NCI-H128 (cell line): ENCODE data around the gene SNAI3.

Source experiments
- DNase-seq: peaks from one replicate; lab custom pipeline; 2025; ENCODE audit not compliant: unreplicated experiment; lab: John Stamatoyannopoulos, UW

SNAI3 gene

GRCh38 chr16:88705801-88706228, 19.5 kb upstream of the SNAI3 start:
- no peak for DNase-seq

- DNase-seq: no peak
Observed at GRCh38 chr16:88705076-88705684, 18.9 kb upstream of the SNAI3 start.

GRCh38 chr16:88703486-88704309, 17.4 kb upstream of the SNAI3 start:
- DNase-seq: no peak

DNA sequence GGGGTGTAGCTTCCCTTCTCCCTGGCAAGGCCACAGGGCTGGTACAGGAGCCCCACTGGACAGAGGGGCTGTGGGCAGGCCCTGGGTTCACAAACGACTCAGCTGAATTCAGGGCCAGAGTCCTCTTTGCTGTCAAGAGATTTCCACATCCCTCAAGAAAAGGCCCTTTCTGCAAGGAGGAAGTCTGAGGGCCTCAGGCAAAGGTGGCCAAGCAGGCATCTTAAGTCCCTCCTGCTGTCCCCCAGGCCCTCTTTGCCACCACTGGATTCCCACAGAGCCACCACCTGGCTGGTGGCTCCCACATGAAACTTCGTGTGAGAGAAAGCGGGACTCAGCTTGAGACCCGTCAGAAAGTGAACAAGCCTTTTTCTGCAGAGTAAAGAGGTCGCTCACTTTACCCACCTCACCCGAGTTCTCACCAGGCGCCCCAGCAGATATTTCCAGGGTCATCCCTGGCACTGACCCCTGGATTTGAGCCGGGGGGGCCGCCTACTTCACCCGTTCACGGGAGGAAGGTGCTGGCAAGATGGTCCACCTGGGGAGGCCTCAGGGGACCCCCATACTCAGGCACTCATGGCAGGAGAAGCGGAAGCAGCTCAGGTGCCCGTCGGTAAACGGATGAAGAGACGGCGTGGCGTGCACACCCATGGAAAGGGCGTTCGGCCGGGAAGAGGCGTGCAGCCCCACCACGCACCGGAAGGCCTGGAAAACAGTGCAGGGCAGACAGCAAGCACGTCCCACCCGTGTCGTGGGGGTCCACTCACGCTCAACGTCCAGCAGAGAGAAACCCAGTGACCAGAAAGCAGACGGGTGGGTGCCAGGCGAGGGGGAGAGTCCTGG, 16.3 kb upstream of the SNAI3 start:
- no peak for DNase-seq

DNA sequence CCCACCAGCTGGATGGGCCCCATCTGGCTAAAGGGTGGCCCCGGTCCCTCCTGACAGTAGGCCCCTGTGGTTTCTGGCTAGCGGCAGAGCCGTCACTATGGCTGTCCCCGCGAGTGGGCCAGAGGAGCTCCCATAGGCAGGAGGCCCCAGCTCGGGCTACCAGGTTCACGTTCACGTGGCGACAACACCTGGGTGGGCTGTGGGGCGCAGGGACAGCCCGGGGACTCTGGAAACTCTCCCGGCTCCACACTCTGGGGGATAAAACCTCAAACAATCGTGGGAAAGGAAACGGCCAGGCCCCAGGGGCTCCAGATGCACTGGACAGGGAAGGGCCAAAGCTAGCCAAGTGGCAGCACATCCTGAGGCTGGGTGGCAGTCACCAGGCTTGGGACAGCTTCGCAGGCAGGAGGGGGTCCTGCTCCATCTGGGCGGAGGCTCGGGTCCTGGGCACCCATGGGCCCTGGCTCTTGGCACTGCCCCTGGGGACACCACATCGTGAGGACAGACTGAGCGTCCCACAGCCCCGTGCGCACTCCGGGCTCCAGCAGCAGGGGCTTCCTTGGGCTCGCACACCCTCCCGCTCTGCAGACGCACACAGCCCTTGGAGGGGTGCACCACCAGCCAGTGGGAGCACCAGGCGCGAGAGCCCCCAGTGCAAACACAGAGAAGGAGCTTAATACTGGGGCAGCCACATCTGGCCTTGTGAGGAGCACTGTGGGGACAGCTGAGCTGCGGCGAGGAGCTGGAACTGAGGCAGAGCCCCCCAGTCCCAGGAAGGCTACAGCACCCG, 15.5 kb upstream of the SNAI3 start:
- no peak for DNase-seq

GRCh38 chr16:88700636-88701482, 14.6 kb upstream of the SNAI3 start:
- no peak for DNase-seq

DNA sequence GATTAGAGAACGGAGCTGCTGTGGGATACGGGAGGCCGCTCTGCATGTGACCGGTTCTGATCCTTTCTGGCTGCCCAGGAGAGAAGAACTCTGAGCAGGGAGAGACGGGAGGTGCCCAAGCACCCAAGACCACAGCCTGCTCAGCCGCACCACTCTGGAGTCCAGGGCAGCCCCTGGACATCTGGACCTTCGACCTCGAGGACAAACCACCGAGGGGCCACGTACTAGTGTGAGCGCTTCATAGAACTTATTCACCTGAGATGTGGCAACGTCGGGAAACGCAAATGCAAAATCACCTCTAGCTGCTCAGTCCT, 14.0 kb upstream of the SNAI3 start:
- no peak for DNase-seq

GRCh38 chr16:88699180-88699579, 12.9 kb upstream of the SNAI3 start:
- DNase-seq: no peak

DNA sequence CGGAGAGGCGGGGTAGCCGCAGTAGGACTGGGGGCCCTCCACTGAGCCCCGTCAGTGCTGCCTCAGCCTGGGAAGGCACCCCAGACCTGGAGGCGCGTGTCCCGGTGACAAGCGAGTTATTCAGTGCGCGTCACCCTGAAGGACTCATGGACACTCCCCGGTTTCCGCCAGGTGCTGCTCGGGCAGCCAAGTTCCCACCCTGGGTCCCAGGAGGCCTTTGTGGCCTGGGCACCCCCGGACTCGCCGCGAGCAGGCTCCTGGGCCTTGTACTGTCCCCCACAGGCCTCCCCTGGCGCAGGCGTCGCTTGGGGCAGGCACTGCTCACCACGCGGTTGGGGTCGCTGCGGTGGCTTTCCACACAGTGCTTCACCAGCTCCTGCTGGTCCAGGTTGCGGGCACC, 12.3 kb upstream of the SNAI3 start:
- DNase-seq: no peak

DNA sequence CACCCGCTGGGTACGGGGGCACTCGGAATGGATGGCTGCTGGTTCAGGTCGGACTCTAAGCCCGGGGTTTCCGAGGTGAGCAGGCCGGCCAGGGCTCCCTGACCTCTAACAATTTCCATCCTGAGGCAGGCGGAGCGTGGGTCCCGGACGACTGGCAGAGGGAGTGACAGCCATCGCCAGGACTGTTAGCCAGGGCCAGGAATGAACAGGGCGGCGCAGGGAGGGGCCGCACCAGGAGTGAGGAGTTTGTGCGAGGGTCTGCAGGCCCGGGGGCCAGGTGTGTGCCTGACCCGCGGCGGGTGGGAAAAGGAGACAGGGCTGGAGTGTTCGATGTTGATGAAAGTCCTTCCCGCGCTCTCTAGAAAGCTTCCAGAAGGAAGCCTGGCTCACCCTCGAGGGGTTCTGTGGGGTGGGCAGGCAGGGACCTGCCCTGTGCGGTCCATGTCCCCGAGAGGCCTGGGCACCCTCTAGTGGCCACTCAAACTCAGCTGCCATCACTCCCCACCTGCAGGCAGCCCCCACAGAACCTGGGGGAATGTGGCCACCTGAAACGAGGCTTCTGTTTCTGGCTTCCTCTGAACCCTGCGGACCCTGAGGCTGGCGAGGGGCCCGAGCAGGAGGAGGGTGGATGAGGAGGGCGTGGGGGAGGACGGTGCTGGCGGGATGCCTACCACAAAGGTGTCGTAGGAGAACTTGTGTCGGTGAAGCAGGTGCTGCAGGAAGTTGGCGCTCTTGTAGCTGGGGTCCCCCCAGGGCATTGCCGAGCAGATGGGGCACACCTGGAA, 11.7 kb upstream of the SNAI3 start:
- DNase-seq: no peak

DNA sequence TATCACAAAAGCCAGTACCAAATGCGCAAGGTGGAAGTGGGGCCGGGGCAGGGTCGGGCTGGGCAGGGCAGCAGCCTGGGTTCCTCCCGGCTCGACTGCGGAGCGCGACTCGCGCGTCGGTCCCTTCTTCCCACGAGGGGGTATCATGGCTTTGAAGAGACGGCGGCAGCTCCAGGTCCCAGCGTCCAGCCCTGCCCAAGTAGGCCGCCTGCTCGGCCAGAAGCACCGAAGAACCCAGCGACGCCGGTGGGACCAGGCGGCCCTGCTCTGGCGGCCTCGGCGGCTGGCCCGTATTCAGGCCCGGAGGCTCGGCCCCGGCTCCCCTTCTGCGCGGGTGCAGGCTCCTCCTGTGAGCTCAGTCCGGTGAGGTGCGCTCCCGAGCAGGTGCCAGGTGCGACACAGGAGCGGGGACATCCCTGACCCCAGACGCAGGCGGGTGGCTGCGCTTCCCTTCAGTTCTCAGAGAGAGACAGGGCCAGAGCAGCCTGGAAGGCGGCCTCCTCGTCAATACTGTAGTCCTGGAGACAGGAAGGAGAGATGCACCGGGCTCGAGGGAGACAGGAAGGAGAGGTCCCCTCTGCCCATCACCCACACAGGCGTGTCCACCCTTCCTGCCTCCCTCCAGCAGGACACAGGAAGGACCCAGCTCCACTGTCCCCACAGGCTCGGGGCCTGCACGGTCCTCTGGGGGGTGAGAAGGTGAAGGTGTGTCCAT, 11.0 kb upstream of the SNAI3 start:
- no peak for DNase-seq

DNA sequence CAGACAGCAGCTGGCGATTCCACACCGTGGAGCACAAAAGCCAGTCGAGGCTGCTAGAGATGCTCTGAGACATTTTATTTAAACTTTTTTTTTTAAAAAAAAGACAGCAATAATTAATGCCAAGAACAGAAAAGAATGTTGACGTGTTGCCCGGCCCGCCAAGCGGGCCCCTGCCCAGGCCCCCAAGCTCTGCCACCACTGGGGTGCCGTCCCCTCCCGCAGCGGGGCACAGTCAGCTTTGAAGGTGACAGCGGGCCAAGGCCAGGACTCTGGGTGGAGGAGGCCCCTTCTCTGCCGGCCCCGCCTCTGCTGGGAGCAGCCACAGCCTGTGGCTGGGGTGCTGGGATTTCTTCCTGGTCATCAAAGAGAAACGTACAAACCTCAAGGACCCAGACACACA, 10.1 kb upstream of the SNAI3 start:
- DNase-seq: no peak

- DNase-seq: no peak
Observed at GRCh38 chr16:88695753-88696152, 9.4 kb upstream of the SNAI3 start.

- no peak for DNase-seq
Observed at GRCh38 chr16:88695218-88695617, 8.9 kb upstream of the SNAI3 start.

DNA sequence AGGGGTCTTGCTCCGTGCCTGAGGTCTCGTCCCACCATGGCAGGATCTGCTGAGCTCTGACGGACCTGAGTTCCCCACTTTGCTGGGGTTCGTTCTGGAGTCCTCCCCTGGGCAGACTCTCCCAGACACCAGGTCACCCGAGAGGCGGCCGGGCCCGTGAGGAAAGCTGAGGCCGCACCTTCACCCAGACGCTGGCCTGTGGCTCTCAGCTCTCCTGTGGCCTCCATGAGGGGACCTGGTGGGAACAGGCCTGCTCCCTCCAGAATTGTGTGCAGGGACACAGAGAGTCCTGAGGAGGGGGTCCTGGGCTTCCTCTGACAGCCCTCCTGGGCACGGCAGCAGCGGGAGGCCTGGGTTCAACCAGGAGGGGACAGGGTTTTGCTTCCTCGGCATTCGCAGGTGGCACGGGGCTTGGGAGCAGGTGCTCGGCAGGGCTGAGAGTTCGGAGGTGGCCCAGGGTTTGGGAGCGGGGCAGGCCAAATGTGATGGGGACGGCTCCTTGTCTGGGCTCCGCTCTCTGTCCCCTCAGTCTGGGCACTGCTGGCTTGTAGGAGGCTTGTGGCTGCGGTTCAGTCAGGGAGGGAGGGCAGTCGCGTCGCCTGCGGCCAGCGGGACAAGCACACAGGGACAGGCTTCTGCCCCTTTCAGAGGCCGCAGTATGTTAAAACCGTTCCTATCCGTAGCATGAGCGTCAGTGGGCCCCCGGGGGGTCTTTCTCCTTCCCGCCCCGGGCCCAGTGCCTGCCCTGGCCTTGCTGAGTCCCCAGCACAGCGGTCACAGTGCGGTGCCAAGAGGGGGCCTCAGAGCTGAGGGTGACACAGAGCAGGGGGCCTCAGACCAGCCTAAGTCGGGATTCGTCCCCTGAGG, 8.1 kb upstream of the SNAI3 start:
- DNase-seq: no peak

DNA sequence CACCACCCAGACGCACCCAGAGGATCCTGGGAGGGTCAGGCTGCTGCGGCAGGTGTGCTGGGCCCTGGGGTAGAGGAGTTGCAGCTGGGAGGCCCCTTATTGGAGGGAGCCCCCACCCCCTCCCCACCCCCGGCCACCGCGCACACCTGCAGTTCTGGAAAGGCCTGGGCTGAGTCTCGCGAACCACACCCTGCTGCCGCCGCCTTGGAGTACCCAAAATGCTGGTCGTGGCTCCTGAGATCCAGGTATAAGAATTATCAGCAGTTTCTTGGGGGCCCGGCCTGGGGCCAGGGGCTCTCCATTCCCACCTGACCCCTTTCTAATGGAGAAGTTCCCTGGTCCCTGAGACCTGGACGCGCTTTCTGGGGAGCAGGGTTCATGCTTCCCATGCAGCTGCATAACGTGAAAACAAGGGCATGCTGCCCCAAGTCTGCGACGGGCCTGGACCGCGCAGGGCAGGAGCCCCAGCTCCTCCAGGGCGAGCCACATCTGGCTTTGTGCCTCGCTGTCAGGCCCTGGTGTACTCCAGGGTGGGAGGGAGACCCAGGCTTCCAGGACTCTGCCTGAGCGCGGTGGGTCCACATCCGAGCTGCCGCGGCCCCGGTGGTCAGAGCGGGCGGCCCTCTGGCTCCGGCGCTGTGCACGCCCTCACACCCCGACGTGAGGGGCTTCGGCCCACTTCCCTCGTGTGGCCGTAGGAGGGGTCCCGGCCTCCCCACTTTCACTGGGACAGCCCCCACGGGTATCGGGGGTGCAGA, 7.3 kb upstream of the SNAI3 start:
- no peak for DNase-seq

- DNase-seq: no peak
Observed at GRCh38 chr16:88692861-88693260, 6.6 kb upstream of the SNAI3 start.
